GM19193 (cell line): ENCODE measurements around the gene MYMK.

ENCODE experiments used
- POLR2A ChIP-seq: IDR thresholded peaks from 4 replicates; pipeline ENCODE4 v1.6.1; 2011; ENCODE audit not compliant: insufficient read depth, insufficient read length; ENCODE audit errors: extremely low read depth

The MYMK gene

DNA sequence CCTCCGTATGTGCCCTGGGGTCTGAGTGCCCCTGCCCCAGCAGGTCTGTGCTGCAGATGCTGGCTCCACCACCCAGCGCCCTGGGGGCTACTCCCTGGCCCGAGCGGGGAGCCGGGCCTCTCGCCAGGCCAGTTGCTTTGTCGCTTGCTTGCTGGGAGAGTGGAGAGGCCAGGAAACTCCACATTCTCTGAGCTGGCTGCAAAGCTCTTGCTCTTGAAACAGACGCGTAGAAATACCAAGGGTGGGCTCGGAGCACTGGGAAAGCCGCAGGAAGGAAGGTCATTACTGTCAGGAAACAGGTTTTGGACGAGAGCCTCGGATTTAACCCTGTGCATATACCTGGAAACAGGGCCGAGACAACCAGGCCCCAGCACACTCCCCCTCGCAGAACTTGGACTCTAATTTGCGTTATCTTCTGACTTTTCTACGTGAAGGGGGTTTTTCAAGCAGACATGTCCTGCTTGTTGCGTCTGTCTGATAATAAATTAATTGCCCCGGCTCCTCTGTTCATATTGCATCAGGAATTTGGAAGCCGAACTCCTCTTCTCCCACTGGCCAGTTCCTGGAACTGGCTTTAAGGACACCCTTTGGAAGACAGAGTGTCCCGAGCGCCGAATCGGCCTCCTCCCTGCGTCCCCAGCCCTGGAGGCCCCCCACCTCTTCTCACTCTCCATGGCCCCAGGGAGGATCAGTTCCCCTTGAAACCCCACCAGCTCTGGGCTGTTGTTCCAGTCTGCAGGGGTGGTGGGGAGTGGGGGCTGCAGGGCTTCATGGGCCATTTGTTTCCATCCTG, 20.9 kb upstream of the MYMK start:
- TF ChIP-seq POLR2A, result no peak

DNA sequence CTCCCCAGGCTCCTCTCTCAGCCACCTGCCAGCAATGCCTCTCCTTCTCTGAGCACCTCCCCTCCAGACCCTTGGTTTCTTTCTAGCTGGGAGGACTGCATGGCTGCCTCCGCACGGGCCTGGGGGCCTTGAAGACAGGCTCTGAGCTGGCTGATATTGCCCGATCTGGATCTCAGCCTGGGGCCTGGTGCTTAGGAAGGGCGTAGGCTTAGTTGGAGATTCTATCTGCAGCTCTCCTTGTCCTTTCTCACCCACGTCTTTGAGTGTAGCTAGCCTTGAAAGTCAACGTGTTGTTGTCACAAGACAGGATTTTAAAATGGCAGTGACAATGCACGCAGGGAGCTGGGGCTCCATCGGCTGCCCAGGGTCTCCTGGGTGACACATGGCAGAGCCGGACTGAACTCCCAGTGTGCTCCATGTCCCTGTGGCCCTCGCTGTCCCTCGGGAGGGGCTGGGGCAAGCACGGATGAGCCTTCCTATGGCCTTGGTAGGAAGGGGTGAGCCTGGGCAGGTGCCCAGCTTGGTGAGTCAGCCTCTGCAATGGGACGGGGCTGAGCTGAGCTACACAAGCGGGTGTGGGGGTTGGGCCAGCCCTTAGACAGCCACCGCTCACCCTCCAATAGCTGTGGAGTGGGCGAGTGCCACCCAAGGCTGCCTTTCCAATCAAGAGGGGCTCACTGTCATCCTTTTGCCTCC, 19.2 kb upstream of the MYMK start:
- no peak for TF ChIP-seq POLR2A

DNA sequence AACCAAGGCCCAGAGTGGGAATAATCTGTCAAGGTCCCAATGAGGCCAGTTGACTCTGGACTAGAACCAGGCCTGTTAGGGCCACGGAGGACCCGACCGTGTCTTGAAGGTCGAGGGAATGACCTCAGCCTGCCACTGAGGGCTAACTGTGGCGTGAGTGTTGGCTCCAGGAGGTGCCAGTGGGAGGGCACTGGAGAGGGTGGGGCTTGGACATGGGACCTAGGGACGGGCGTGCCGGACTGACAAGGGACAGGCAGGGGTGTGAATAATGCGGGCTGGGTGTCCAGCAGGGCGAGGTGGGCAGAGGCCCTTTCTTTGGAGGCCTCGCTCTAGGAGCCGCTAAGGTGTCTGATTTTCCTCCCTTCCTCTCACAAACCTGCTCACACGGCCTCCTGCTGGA, 17.2 kb upstream of the MYMK start:
- no peak for TF ChIP-seq POLR2A

DNA sequence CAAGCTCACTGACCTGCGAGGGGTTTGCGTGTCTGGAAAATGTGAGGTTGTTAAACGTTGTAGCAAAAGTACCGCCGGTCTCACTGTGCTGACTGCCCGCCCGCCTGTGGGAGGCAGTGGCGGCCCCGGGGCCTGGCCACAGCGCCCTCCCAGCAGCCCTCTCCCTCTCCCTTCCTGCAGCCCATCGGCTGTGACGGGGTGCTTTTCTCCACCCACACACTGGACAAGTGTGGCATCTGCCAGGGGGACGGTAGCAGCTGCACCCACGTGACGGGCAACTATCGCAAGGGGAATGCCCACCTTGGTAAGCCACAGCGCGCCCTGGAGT, 15.9 kb upstream of the MYMK start:
- TF ChIP-seq POLR2A, result no peak

DNA sequence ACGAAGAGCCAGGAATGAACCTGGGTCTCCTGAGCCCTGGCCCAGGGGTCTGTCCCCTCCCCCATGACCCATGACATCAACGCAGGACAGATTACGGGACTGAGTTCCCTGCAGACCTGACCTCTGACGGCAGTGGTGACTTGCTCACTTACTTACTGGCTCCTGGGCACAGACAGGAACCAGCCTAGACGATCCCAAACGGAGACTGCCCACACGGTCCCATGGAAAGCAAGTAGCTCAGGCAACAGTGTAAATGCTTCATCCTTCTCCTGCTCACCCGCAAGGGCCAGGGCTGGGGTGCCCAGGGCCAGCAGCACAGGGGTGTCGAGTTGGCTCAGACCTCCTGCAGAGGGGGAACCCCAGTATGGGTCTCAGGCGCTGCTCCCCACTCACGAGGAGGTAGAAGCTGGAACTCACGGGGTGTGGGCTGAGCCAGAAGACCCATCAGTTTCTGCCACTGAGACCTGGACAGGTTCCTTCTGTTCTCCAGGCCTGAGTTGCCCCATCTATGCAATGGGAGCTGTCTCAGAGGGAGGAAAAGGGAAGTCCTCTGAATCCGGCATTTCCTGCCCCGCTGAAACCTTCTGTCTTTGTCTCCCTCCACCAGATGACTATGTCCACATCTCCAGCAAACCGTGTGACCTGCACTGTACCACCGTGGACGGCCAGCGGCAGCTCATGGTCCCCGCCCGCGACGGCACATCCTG, 15.4 kb upstream of the MYMK start:
- no peak for TF ChIP-seq POLR2A

DNA sequence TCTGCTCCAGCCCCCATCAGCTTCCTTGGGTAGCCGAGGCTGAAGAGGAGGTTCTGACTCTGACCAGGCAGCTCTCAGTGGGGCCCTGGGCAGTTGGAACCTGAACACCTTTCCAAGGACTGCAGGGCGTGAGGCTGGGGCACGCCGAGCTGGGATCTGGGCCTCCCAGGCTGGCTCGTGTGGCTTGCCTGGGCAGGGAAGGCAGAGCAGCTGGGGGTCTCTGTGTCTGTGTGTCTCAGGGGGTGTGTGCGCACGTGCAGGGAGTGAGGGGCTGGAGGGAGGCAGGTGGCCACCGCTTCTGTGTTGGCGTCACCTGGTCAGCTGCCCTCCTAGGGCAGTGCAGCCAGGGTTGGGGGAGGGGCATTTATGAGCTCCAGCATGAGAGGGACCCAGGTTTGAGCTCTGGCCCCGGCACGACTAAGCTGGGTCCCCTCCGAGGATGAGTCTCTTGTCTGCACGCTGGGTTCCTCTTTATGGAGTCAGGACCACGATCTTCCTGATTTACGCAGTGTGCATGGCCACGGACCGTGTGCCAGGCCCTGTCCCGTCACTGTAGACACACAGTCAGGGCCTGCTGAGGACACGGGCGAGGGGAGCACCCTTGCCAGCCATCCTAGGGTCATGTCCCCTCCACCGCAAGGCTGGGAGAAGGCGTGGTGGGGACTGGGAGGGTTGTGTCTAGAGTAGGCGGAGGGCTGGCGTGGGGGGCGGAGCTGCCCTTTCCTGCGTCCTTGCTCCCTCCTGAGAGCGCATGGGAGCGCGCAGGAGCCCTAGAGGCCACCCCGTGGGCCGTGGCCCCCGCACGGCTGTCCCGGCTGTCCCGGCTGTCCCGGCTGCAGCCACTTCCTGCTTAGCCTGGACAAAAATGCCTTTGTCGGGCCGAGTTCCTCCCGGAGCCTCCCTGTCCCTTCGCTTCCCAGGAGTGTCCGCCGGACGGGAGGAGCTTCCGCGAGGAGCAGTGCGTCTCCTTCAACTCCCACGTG, 14.4 kb upstream of the MYMK start:
- TF ChIP-seq POLR2A, result no peak

DNA sequence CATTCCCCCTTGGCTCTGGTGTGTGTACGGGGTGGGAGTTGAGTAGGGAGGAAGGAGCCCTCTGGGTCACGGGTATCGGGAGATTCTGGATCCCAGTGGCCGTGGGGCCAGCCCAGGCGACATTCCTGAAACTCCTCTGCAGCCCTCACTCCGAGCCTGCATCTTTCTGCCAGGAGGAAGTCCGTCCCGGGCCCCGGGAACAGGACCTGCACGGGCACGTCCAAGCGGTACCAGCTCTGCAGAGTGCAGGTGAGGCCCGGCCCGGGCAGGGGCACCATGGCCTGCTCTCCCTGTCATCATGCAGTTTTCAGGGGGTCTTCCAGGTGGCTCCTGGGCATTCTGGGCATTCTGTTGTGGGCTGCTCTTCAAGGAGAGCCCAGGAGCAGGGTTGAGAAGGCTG, 13.4 kb upstream of the MYMK start:
- no peak for TF ChIP-seq POLR2A

DNA sequence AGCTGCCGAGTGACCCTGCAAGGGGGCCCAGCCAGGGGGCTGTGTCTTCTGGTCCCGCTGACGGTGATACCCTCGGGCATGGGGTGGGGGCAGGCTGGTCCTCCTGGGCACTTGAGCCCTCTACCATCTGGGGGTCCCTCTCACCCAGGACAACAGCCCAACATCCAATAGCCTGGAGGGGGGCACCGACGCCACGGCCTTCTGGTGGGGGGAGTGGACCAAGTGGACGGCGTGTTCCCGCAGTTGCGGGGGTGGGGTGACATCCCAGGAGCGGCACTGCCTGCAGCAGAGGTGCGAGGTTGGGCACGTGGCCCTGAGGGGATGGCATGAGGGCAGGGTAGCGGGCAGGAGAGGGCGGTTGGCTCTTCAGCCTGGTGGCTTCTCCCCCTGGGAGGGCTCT, 12.5 kb upstream of the MYMK start:
- no peak for TF ChIP-seq POLR2A

DNA sequence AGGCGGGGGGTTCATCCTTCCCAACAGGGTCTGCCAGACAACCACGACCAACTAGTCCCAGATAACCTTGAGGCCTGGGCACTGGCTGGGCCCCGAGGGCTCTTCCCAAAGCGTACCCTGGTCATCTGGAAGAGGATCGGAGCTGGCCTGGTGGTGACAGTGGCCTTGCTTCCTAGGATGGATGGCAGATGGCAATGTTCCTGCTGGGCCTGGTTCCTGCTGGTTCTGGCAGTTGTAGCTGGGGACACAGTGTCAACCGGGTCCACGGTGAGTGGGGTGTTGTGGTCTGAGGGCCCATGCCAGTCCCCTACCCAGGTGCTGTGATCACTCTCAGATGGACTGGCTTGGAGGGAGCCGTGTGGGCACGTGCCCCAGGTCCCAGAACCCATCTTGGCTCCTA, 11.8 kb upstream of the MYMK start:
- no peak for TF ChIP-seq POLR2A

DNA sequence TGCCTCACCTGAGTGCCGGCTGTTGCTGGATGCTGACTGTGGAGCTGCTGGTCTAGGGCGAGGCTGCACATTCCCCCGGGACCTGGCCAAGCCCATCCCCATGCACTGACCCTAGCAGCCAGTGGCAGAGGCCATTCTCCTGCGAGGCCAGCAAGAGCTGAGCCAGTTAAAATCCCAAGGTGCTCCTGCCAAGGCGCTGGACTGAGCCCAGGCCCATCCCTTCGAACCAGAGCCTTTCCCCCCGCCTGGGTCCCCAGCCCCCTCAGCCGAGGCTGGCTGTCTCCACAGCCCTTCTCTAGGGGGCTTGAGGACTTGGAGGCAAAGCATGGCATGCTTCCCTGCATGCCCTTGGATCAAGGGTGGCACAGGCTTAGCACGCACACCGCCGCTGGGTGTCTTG, 11.3 kb upstream of the MYMK start:
- no peak for TF ChIP-seq POLR2A

DNA sequence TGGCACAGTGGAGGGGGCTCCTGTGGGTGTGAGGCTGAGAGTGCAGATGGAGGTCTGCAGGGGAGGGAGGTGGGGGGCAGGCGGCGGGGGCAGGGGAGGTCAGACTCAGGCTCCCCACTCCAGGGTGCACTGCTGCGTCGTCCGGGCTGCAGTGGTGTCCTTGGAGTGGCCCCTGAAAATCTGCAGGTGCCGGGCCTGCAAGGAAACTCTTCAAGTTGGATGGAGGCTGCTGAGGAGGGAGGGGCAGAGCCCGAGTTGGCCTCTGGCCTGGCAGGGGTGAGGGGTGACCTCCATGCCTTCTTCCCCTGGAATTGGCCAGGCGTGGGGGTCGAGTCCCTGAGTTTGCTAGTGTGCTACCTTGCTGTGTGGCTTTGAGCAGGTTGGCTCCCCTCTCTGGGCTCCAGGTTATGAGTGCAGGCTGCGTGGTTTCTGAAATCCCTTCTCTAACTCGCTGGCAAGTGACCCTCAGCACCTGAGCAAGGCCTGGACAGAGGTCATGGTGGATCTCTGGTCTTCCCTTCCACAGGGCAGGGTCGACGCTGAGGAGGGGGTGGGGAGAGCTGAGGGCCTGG, 10.6 kb upstream of the MYMK start:
- no peak for TF ChIP-seq POLR2A

DNA sequence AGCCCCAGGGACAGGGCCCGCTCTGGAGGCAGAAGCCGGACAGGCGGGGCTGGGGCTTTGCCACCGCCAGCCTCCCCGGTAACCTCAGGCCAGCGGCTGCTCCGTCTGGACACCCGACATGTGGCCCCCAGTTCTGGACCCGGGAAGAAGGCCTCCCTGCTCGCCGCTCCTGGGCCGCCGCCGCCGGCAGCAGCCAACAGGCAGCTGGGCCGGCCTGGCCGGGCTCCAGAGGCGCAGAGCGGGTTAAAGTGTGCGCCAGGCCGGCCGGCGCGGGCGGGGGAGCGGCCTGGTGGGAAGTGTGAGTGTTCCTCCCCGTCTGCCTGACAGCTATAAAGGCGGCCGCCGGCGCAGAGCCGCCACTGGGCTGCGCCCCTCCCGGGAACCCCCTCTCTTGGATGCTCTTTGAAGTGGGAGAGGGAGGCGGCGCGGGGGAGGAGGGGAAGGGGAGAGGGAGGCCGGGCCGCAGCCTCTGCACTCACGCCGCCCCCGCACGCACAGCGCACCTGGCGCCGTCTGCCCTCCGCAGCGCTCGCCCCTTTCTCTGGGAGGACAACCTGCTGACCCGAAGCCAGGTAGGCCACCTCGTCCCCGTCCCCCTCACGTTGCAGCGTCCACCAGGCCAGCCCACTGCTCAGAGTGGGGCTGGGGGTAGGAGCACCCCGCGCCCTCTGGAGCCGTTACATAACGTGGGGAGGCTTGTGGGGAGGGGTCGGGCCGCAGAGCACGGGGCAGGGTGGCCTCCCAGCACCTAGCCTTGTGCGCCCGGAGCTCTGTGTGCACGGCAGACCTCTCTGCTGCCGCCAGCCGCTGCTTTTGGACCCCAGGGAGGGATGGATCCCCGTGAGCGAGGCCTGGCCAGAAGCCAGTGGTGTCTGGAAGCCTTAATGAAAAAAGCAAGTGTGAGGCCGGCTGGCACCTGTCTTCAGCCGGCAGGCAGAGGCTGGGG, 9.9 kb upstream of the MYMK start, which contains the start of gene ADAMTSL2:
ADAMTSL2 (plus strand) TSS at position 359 of the 946 bp plus-strand sequence. CDS start 2,009 bp downstream, outside the sequence.
- TF ChIP-seq POLR2A, result no peak

DNA sequence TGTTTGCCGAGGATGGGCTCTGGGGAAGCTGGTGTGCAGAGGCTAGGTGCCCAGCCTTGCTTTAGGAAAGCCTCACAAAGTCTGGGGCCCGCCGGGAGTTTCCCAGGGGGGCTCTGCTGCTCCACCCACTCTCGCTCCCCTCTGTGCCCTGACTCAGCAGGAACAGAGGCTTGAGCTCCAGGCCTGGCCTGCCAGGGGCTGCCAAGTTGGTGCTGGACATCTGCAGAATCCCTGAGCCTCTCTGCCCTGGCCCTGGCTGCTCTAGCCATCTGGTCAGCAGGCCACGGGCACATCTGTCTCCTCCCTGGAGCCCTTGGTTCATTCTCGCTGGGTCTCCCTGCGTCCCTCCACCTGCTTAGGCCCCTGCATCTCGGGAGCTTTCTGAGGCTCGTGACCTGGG, 9.1 kb upstream of the MYMK start:
- TF ChIP-seq POLR2A, result no peak
